ENCODE results near the gene RANBP17.

- TF ChIP-seq EZH2phosphoT487 (IDR thresholded peaks at IDR 0.05; ENCODE audit: borderline replicate concordance, low read length) (no peak), CTCF (IDR thresholded peaks at IDR 0.05; ENCODE audit: low read depth, low read length, poor library complexity, severe bottlenecking) (no peak)
Observed at GRCh38 chr5:171288066-171288465, 426.2 kb downstream of the RANBP17 start.

Data from DOHH2 (cell line).